PC-3 (cell line): ENCODE measurements around the gene WNT7B. TPM values are rescaled to one million over a fixed set of nuclear protein-coding genes. Genes with fewer than 3 reads are reported as not detected.

Experiments
- ATAC-seq: fragments of 200-7000 bp; cut with Tn5 transposase; 2 replicates; pipeline ENCODE4 v1.9.1; 2020; ENCODE audit warnings: mild to moderate bottlenecking, moderate library complexity
- BruUV-seq: library from RNA; stranded (reverse); fragments of 400-500 nt; replicated peaks from 2 replicates; lab custom pipeline; 2021; lab: Mats Ljungman, UMichigan
- CTCF ChIA-PET: fragments of 300-600 bp; sonication (Branson Sonifier 250); formaldehyde crosslinking; loops from one replicate; lab custom pipeline; 2022; ENCODE audit warnings: antibody characterized with exemption; lab: Charles Lee
- POLR2A ChIA-PET: fragments of 300-600 bp; sonication (Branson Sonifier 250); formaldehyde crosslinking; loops from one replicate; lab custom pipeline; 2022; ENCODE audit warnings: antibody characterized with exemption; ENCODE audit not compliant: unreplicated experiment; lab: Charles Lee
- DNase-seq: peaks from one replicate; pipeline ENCODE4 v3.0.0-alpha.2; 2015
- H2AFZ ChIP-seq: fragments of 300-600 bp; sonication (generic); 2 replicates; pipeline ENCODE4 v1.6.0; 2016; ENCODE audit warnings: antibody characterized with exemption, low read length
- H3F3A ChIP-seq: fragments of 300-600 bp; sonication (generic); one replicate; pipeline ENCODE4 v1.6.0; 2017; ENCODE audit warnings: antibody characterized with exemption, low read length, control low read depth, mild to moderate bottlenecking; ENCODE audit not compliant: unreplicated experiment
- H3K27ac ChIP-seq: fragments of 300-600 bp; sonication (generic); 2 replicates; pipeline ENCODE4 v1.5.1; 2016; ENCODE audit warnings: mild to moderate bottlenecking, low read length
- H3K27me3 ChIP-seq: fragments of 300-600 bp; sonication (generic); 2 replicates; pipeline ENCODE4 v1.6.1; 2016; ENCODE audit warnings: low read length, mixed read lengths
- H3K36me3 ChIP-seq: fragments of 300-600 bp; sonication (generic); 2 replicates; pipeline ENCODE4 v1.6.1; 2016; ENCODE audit warnings: low read depth, mixed run types, low read length, mixed read lengths
- H3K4me1 ChIP-seq: fragments of 300-600 bp; sonication (generic); 2 replicates; pipeline ENCODE4 v1.5.1; 2016; ENCODE audit warnings: low read length; ENCODE audit not compliant: insufficient read depth
- H3K4me2 ChIP-seq: fragments of 300-600 bp; sonication (generic); 2 replicates; pipeline ENCODE4 v1.6.0; 2016; ENCODE audit warnings: low read length
- H3K4me3 ChIP-seq: fragments of 300-600 bp; sonication (generic); 2 replicates; pipeline ENCODE4 v1.5.1; 2016; ENCODE audit warnings: mild to moderate bottlenecking, low read length, mixed read lengths
- H3K79me2 ChIP-seq: fragments of 300-600 bp; sonication (generic); 2 replicates; pipeline ENCODE4 v1.6.1; 2017; ENCODE audit warnings: low read length, mixed read lengths
- H3K9ac ChIP-seq: fragments of 300-600 bp; sonication (generic); 2 replicates; pipeline ENCODE4 v1.6.0; 2016; ENCODE audit warnings: mild to moderate bottlenecking, low read length
- H3K9me2 ChIP-seq: fragments of 300-600 bp; sonication (generic); replicated peaks from 2 replicates; pipeline ENCODE4 v1.6.1; 2016; ENCODE audit warnings: mixed run types, low read length, mixed read lengths
- H3K9me3 ChIP-seq: fragments of 300-600 bp; sonication (generic); 2 replicates; pipeline ENCODE4 v1.6.1; 2016; ENCODE audit warnings: low read length, mixed read lengths
- H4K20me1 ChIP-seq: fragments of 300-600 bp; sonication (generic); 2 replicates; pipeline ENCODE4 v1.6.1; 2016; ENCODE audit warnings: low read length, mixed read lengths
- CTCF ChIP-seq: fragments of 300-600 bp; sonication (generic); conservative IDR thresholded peaks from 2 replicates; pipeline ENCODE4 v1.5.1; 2017; ENCODE audit warnings: antibody characterized with exemption, low read depth, mild to moderate bottlenecking, low read length
- EZH2 ChIP-seq: fragments of 300-600 bp; sonication (generic); IDR thresholded peaks from one replicate; pipeline ENCODE4 v1.6.1; 2017; ENCODE audit warnings: antibody characterized with exemption, mild to moderate bottlenecking, low read length; ENCODE audit not compliant: unreplicated experiment
- EZH2phosphoT487 ChIP-seq: fragments of 300-600 bp; sonication (generic); IDR thresholded peaks from 2 replicates; pipeline ENCODE4 v1.6.1; 2018; ENCODE audit warnings: mild to moderate bottlenecking, antibody characterized with exemption, low read length, borderline replicate concordance
- intact Hi-C: fragments of 100-400 bp; cut with micrococcal nuclease; formaldehyde crosslinking; loops from 2 replicates; pipeline ENCODE4 v1.9.0; 2023
- total RNA-seq: library from RNA; depleted of rRNA; stranded (reverse); fragments of >200 nt; gene quantifications from 2 replicates; pipeline ENCODE4 v1.2.3, GENCODE V29; 2014

Gene WNT7B
- total RNA-seq, 1 experiment from 2014 or later: 42.0 TPM

- POLR2A ChIA-PET: no interaction called here
These were observed 23.4 kb upstream of the WNT7B start for GRCh38 chr22:46000081-46001027.

GRCh38 chr22:45999379-45999971 is 22.5 kb upstream of the WNT7B start:
- Histone ChIP-seq H3K4me1 (peaks cover 24% of the 10 kb centered on the region), H3K4me2 (no peak overlapping the region), H3F3A (no peaks in the 10 kb centered on the region), H3K9me3 (no peaks in the 10 kb centered on the region), H2AFZ (no peak overlapping the region), H3K36me3 (no peaks in the 10 kb centered on the region; the same call in 1 of the 2 replicates), H3K9ac (no peak overlapping the region), H3K9me2 (no peaks in the 10 kb centered on the region), H3K79me2 (no peaks in the 10 kb centered on the region), H3K27me3 (no peaks in the 10 kb centered on the region), H4K20me1 (no peaks in the 10 kb centered on the region), H3K4me3 (no peak overlapping the region), H3K27ac (no peak overlapping the region)
- no peak for ATAC-seq
- ChIA-PET CTCF (interaction anchor here (0.6 kb wide), 1 partner anchor 11 kb away, joined by 3 read pairs; no protein-coding TSS in a partner anchor), POLR2A (no interaction called here)
- TF ChIP-seq EZH2phosphoT487 (no peak), CTCF (no peak), EZH2 (no peak)
- intact Hi-C loops: loop anchor here (10.0 kb wide), 1 partner anchor 315 kb away; no protein-coding TSS in a partner anchor
- no TSS peak for BruUV-seq
- no peak for DNase-seq

More at GRCh38 chr22:46000081-46001027, 23.4 kb upstream of the WNT7B start:
- H3K4me3 ChIP-seq: no peak overlapping the region
- ATAC-seq (no peak), DNase-seq (no peak)
- no peak overlapping the region for H3K9ac ChIP-seq
- H3K4me1 ChIP-seq: peaks cover 22% of the 10 kb centered on the region
- H3K27me3 ChIP-seq: no peaks in the 10 kb centered on the region
- no peak overlapping the region for H3K4me2 ChIP-seq
- CTCF ChIA-PET: interaction anchor here (0.5 kb wide), 1 partner anchor 285 kb away, joined by 3 read pairs; no protein-coding TSS in a partner anchor
- H3K27ac ChIP-seq: no peak overlapping the region
- no peaks in the 10 kb centered on the region for H3K36me3 ChIP-seq
- BruUV-seq: no TSS peak
- H3K79me2 ChIP-seq: no peaks in the 10 kb centered on the region
- no peaks in the 10 kb centered on the region for H3K9me2 ChIP-seq
- no peak overlapping the region for H2AFZ ChIP-seq
- H4K20me1 ChIP-seq: no peaks in the 10 kb centered on the region
- intact Hi-C loops: no loop called here
- TF ChIP-seq EZH2phosphoT487 (no peak), CTCF (no peak), EZH2 (no peak)
- H3K9me3 ChIP-seq: no peaks in the 10 kb centered on the region
- H3F3A ChIP-seq: no peaks in the 10 kb centered on the region
